ENCODE data around the gene TMTC1.
"Not testable (repeated sequence)": the region's sequence is repeated elsewhere in the genome, so short reads cannot be mapped to it uniquely, and the experiment has no call there.

TMTC1 gene

DNA sequence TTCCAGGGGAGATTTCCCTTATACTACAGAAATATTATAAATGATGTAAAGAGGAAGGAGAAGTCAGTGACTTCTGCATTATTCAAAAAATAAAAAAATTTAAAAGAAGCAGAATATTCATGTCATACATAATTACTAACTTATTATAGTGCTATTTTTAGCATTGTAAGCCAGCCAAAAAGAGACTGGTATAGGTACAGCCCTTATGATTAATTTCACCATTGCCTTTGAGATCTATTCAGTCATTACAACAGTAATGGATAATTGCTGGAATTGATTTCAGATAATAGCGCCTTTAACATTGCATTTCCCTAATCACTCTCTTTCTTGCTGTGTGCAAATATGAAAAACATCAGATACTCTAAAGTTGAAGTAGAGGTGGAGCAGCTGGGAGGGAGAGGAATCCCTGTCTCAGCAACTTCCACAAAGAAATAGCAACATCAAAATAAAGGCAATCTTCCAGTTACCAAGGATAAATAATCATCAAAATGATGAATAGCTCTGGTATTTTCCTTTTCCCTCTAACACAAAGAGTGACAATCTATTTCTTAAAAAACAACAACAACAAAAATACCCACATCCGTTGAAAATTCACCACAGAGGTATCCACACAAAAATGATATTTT, 214.5 kb downstream of the TMTC1 start:
- no peak for DNase-seq (ENCODE audit: low read depth)

DNA sequence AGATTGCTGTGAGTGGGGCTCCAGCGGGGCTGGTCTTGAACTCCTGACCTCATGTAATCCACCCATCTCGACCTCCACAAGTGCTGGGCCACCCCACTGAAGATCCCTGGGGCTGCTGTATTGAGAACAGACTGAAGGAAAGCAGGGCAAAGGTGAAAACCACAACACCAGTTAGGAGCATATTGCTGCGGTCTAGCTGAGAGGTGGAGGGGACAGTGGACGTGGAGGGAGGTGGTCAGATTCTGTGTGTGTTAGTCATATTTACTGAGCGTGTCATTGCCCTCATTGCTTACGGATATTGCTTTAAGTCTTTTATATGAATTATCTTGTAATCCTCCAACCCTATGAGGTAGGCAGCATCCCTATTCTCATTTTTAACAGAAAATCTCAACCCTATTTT, 217.3 kb downstream of the TMTC1 start:
- no peak for DNase-seq (ENCODE audit: low read depth)

DNA sequence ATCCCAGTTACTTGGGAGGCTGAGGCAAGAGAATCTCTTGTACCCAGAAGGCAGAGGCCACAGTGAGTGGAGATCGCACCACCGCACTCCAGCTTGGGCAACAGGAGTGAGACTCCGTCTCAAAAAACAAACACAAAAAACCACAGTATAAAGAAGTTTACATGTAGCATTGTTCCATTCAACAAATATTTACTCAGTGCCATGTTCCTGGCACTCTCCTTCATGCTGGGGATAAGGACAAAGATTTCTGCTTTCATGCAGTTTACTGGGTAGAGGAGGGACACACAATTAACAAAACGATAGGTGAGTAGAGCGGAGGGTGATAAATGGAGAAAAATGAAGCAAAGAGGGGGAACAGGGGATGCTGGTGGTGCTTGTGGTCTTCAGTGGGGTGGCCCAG, 218.0 kb downstream of the TMTC1 start:
- DNase-seq (ENCODE audit: low read depth): no peak

- no peak for DNase-seq (ENCODE audit: low read depth)
Measured at GRCh38 chr12:29564925-29565324, 218.8 kb downstream of the TMTC1 start.

- DNase-seq (ENCODE audit: low read depth): no peak
Measured at GRCh38 chr12:29563636-29564035, 220.1 kb downstream of the TMTC1 start.

DNA sequence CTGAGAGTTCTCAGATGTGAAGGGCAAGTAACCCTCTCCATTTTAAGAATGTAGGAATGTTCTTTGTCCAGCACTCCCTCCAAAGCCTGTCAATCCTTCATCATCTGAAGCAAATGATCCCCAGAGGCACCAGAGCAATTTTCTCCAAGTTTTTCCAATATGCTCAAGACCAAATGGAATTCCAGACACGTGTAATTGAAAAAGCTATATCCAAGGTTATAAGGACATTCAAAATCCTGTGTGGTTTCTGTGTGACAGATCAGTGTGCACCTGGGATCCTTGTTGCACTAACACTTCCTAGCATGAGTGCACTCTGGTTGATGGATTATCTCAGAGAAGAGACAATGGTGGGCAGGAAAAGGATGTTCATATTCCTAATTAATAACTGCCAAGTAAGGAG, 220.7 kb downstream of the TMTC1 start:
- no peak for DNase-seq (ENCODE audit: low read depth)

DNA sequence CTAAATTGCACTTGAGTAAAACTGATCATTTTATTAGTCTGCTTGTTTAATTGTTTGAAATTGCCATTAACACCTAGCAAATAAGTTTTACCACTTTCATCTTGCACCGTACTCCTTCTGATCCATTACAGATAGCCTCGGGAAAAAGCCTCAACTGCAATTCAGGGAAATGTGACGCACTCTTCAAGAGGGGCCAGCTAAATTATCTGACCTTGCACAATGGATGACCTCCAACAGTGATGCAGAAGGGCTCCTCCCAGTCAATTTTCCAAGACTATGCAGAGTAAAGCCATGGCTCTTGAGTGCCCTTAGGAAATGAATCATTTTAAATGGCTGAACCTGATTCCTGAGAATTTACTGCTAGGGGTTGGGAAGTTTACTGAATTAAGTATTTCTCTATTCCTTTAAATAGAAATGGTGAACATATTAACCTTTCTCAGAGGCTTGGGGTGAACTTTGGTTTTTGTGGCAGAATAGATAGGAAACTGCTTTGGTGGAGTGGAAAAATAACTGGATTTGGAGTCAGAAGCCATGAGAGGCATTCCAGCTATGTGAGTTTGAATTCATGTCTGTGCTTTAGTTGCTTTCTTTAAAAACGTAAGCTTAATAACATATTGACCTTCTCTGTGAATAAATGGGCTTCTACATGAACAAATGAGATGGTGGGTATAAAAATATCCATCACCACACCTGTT, 221.5 kb downstream of the TMTC1 start:
- DNase-seq (ENCODE audit: low read depth): no peak

DNA sequence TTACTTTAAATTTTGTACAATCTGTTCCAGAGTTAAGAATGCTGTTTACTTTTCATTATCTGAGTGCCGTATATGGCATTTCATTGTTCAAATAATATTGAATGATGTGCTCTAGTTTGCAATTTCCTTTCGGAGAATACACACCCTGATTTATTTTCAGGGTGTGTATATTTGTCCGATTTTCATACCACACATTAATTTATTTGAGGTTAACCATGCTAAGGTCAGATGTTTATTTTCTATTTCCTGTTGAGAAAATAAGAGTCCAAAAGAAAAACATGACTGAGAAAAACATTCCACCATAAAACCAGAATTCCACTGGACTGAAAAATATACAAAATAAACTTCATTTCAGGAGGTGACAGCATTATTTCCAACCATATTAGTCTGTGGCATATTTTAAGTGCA, 222.1 kb downstream of the TMTC1 start:
- DNase-seq (ENCODE audit: low read depth): no peak

DNA sequence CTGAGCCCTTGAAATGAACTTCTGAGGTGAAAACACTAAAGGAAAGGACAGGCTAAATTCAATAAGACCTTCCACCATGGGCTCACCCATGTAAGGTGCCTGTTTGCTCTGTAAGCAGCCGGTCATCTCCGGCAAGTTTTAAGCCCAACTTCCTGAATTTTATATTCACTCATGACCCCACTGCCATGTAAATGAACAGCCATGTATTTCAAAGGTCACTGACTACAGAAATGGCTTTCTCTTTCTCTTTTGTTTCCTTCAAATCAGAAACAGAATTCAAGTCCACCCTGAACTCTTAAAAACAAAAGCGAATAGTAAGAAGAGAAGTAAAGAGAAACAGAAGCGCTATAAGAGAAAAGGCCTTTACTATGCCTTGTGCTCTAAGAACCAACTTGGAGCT, 224.5 kb downstream of the TMTC1 start:
- DNase-seq (ENCODE audit: low read depth): no peak

DNA sequence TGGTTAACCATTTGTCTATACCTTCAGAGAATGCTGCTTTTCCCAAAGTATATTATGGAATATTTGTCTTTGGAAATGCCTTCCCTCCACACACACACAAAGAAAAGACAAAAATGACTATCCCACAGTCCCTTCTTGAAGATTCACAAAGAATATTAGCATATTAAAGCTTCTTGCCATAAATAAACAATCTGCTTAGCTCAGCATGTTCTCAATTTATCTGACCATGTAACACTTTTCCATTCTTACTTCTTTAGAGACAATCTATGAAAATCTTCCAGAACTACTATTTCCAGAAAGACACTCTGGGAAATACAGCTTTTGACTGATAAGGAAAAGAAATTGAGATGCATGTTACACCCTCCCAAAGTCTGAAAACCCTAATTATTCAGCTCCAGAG, 227.4 kb downstream of the TMTC1 start:
- DNase-seq (ENCODE audit: low read depth): no peak

DNA sequence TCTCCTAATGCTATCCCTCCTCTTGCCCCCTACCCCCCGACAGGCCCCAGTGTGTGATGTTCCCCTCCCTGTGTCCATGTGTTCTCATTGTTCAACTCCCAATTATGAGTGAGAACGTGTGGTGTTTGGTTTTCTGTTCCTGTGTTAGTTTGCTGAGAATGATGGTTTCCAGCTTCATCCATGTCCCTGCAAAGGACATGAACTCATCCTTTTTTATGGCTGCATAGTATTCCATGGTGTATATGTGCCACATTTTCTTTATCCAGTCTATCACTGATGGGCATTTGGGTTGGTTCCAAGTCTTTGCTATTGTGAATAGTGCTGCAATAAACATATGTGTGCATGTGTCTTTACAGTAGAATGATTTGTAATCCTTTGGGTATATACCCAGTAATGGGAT, 228.3 kb downstream of the TMTC1 start:
- DNase-seq (ENCODE audit: low read depth): not testable (repeated sequence)

- DNase-seq (ENCODE audit: low read depth): no peak
Measured at GRCh38 chr12:29552994-29553748, 230.6 kb downstream of the TMTC1 start.

DNA sequence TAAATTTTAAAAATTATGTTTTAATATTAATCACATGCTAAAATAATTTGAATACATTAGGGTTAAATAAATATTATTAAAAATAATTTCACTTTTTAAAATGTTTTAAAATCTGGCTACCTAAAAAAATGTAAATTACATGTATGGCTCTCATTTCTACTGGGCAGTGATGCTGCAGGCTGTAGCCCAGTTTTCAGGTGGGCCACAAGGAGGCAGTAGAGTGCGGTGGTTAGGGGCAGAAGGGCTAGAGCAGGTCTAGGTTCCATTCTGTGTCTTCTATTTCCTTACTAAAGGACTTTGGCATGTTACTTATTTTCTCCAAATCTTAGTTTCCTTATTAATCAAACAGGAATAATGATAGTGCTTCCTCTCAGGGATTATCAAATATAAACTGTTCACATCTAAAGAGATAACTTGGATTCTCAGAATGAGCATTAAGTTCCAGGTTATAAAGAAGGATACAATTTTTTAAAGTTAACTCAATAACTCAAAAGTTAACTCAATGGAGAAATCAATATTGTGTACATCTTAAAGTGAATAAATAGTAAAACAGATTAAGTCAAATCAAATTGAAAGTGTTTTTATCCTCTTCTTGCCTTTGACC, 231.3 kb downstream of the TMTC1 start:
- DNase-seq (ENCODE audit: low read depth): peak; percentile 29

DNA sequence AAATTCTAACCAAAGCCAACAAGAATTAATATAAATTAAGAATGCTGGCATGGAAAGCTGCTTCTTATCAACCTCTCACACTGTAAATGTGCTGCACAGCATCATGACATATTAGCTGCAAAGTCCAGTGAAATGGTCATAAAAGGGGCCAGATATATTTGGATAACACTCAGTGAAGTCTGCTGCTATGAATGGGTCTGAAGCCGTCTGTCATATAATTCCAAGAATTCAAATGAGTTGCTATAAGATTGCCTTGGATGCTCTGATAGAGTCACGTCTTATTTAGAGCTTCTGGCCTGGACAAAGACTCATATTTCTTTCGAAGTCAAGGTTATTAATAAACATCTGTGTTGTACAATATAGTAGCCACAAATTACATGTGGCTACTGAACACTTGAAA, 231.9 kb downstream of the TMTC1 start:
- DNase-seq (ENCODE audit: low read depth): no peak

DNA sequence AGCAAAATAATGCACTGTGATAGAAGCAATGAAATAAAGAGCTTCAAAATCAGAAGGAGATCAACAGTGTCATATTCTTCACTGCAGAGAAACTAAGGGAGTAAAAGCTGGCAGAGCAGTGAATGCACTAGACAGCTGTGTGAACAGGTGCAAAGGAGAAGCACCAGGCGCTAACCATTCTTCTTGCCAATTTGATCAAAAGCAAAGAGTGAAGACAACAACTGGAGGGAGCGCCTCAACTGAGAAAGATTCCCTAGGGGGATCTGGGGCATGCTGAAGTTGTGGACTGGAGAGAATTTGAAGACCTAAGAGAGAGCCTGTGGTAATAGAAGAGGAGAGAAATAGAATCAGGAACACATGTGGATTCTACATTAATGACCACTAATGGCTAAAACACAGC, 235.9 kb downstream of the TMTC1 start:
- no peak for DNase-seq (ENCODE audit: low read depth)

DNA sequence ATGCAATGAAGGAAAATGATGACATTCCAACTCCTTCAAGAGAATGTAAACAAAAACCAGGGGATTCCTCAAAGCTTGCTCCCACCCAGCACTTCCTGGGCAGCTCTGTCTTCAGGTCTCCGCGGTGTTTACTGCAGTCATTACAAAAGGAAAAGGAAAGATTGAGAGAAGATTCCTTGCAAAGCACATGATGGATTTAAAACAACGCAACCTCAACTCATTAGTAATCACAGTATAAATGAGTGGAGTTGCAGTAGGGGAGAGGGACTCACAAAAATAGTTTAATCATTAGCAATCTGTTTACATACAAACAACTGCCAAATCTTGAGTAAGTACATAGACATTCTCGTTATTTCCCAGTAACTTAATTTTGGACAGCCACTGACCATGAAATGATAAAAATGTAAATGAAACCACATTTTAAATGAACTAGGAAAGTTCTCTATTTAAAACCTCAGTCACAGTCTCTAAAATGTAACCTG, 236.6 kb downstream of the TMTC1 start:
- no peak for DNase-seq (ENCODE audit: low read depth)

- DNase-seq (ENCODE audit: low read depth): no peak
Measured at GRCh38 chr12:29546000-29546399, 237.7 kb downstream of the TMTC1 start.

GRCh38 chr12:29545102-29545467, 238.7 kb downstream of the TMTC1 start:
- DNase-seq (ENCODE audit: low read depth): no peak

DNA sequence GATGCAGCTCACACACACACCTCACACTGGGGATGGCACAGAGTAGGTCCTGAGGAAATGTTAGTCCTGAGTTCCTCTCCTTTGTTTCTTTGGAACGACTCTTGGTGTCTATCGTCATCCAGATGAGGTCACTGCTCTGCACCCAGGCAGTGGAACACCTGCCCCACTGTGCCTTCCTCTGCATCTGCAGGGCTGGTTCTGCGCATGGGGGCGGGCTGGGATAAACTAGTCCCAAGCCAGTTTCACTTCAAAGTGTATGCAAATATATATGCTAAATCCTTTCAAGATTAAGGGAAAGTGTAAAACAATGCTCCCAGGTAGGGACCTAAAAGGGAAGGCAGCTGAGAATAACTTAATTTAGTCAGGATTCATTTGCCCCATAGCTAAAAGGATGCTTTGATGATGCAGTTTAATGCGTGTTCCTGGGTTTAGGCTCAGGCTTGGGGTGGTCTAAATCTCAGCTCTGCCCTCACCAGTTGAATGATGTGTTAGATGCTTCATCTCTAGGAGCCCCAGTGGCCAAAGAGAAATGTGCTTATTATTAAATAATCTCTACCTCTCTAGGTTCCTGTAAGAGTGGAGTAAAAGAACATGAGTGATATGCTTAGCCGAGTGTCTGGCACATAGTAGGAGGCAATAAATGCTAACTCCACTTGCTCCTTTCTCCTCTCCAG, 239.2 kb downstream of the TMTC1 start:
- no peak for DNase-seq (ENCODE audit: low read depth)

DNA sequence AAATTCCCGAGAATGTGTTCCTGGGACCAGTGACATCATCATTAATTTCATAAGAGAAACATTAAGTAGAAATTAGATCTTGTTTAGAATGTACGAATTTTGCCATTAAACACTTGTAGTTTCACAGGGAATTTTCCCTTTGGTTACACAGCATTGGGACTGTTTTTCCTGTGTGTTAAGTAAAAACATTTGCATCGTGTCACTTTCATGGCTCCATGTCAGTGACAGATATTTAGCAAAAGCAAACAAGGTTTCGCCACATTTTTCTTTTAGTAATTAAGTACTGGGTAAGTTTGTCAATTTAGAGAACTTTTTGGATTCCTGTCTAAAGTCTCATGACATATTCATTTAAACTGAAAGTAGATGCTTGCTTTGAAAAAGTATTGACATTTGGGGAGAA, 240.7 kb downstream of the TMTC1 start:
- no peak for DNase-seq (ENCODE audit: low read depth)

- DNase-seq (ENCODE audit: low read depth): no peak
Measured at GRCh38 chr12:29537298-29537697, 246.4 kb downstream of the TMTC1 start.

- no peak for DNase-seq (ENCODE audit: low read depth)
Measured at GRCh38 chr12:29534935-29535334, 248.8 kb downstream of the TMTC1 start.
